ENCODE data around the gene TBL1Y.

GRCh38 chrY:7122202-7122601 is 211.7 kb downstream of the TBL1Y start:
- TF ChIP-seq, protein P1, sequence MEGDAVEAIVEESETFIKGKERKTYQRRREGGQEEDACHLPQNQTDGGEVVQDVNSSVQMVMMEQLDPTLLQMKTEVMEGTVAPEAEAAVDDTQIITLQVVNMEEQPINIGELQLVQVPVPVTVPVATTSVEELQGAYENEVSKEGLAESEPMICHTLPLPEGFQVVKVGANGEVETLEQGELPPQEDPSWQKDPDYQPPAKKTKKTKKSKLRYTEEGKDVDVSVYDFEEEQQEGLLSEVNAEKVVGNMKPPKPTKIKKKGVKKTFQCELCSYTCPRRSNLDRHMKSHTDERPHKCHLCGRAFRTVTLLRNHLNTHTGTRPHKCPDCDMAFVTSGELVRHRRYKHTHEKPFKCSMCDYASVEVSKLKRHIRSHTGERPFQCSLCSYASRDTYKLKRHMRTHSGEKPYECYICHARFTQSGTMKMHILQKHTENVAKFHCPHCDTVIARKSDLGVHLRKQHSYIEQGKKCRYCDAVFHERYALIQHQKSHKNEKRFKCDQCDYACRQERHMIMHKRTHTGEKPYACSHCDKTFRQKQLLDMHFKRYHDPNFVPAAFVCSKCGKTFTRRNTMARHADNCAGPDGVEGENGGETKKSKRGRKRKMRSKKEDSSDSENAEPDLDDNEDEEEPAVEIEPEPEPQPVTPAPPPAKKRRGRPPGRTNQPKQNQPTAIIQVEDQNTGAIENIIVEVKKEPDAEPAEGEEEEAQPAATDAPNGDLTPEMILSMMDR (IDR thresholded peaks at IDR 0.05 in 8 of 11, conservative IDR thresholded peaks at IDR 0.05 in 3 of 11) = no peak
- no peak for TF ChIP-seq POLR2A (IDR thresholded peaks at IDR 0.05)
